A673 (cell line): ENCODE measurements around the gene SCN9A.

Experiments
- EZH2 ChIP-seq: fragments of 200-600 bp; sonication (generic); IDR thresholded peaks from 2 replicates; pipeline ENCODE4 v1.6.1; 2017; ENCODE audit warnings: borderline replicate concordance, low read depth, mild to moderate bottlenecking, mixed read lengths, antibody characterized with exemption, low read length; ENCODE audit not compliant: poor library complexity, severe bottlenecking
- TF ChIP-seq, protein P1 (sequence below): fragments of 300-800, 200-600 bp; sonication (generic); conservative IDR thresholded peaks from 2 replicates; pipeline ENCODE4 v1.5.1; 2017; ENCODE audit warnings: low read depth, mild to moderate bottlenecking, antibody characterized with exemption, low read length, moderate library complexity, mixed read lengths

DNA sequence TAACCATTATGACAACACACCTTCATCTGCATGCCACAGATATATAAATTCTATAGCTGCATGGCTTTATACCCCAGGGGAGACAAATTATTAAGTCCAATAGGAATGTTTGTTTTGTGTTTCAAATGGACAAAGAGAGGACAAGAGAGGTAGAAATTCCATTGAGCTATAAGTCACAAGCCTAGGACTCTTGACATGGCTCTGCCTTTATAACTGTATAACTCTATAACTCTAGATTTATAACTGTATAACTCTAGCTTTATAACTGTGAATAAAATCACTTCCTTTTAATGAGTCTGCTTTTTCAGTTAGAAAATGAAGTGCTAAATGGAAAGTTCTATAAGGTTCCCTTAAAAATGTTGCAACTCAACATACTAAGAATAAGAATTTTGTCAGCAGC, 106.4 kb downstream of the SCN9A start:
- TF ChIP-seq, protein P1, sequence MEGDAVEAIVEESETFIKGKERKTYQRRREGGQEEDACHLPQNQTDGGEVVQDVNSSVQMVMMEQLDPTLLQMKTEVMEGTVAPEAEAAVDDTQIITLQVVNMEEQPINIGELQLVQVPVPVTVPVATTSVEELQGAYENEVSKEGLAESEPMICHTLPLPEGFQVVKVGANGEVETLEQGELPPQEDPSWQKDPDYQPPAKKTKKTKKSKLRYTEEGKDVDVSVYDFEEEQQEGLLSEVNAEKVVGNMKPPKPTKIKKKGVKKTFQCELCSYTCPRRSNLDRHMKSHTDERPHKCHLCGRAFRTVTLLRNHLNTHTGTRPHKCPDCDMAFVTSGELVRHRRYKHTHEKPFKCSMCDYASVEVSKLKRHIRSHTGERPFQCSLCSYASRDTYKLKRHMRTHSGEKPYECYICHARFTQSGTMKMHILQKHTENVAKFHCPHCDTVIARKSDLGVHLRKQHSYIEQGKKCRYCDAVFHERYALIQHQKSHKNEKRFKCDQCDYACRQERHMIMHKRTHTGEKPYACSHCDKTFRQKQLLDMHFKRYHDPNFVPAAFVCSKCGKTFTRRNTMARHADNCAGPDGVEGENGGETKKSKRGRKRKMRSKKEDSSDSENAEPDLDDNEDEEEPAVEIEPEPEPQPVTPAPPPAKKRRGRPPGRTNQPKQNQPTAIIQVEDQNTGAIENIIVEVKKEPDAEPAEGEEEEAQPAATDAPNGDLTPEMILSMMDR, result no peak
- TF ChIP-seq EZH2, result no peak
